Mucosa of descending colon (tissue), 3 donors: ENCODE data around the gene COMT. TPM values are rescaled to one million over a fixed set of nuclear protein-coding genes. Genes with fewer than 3 reads are reported as not detected.

ENCODE experiments used
- ATAC-seq: fragments of 200-7000 bp; cut with Tn5 transposase; one replicate; pipeline ENCODE4 v1.9.1; 2020; ENCODE audit warnings: mild to moderate bottlenecking, moderate library complexity
- DNase-seq, 3 donors: peaks; one replicate each; pipeline ENCODE4 v3.0.0-alpha.2; 2020
- H3K36me3 ChIP-seq: fragments of 200-600 bp; one replicate; pipeline ENCODE4 v1.8.0; 2021; ENCODE audit warnings: low read depth, mild to moderate bottlenecking
- H3K4me1 ChIP-seq: fragments of 200-600 bp; one replicate; pipeline ENCODE4 v1.8.0; 2021; ENCODE audit warnings: low read depth, mild to moderate bottlenecking
- H3K4me3 ChIP-seq: fragments of 200-600 bp; one replicate; pipeline ENCODE4 v1.8.0; 2021; ENCODE audit warnings: mild to moderate bottlenecking
- H3K9me3 ChIP-seq: fragments of 200-600 bp; one replicate; pipeline ENCODE4 v1.8.0; 2021; ENCODE audit warnings: mild to moderate bottlenecking
- intact Hi-C, 2 donors: fragments of 100-400 bp; cut with DNase I in 1 of 2; cut with micrococcal nuclease in 1 of 2; formaldehyde crosslinking; loops; one replicate each; pipeline versions ENCODE4 v1.11.0 to v1.11.1; 2022; cut with DNase I, micrococcal nuclease
- long read RNA-seq, 2 donors: library from polyadenylated mRNA; unstranded; transcript quantifications; one replicate each; pipeline ENCODE4 v2.0.0, GENCODE V29; 2019 to 2021
- total RNA-seq, 3 donors: library from RNA; stranded (reverse); fragmentation: NEBNext Ultra II Directional in 2 of 3; extraction: Animal tissue kit (Norgen Biotek cat#: 25700) in 2 of 3; gene quantifications; one replicate each; pipeline versions ENCODE4 v1.2.1 to v1.2.4, GENCODE V29; 2021 to 2023
- TF ChIP-seq, protein P1 (sequence below): fragments of 200-600 bp; IDR thresholded peaks from one replicate; pipeline ENCODE4 v1.8.0; 2022; ENCODE audit warnings: antibody characterized with exemption, mild to moderate bottlenecking
- donor health status: DM: no; HTN: no; CAD: no; lungs with moderate emphysema.
- donor health status: DM: no; HTN: no; CAD: no.
- donor health status: DM: no; HTN: yes; CAD: no.

Gene COMT
- total RNA-seq: 10 to 100 TPM; 61.2 to 88.7 (median 70.7) TPM
- long read RNA-seq, donor 1, transcript COMT-202 (6 exons, 2,437 nt): major isoform, 76 of 118 reads
- long read RNA-seq, donor 1, transcript COMT-209 (4 exons, 1,035 nt): minor isoform, 19 of 118 reads
- long read RNA-seq, donor 1, partial matches to known transcripts: 13 of 118 reads
- long read RNA-seq, donor 1, other reads (novel, unspliced or antisense): 8 of 118 reads
- long read RNA-seq, donor 2, transcript COMT-202 (6 exons, 2,437 nt): minor isoform, 17 of 98 reads
- long read RNA-seq, donor 2, transcript COMT-209 (4 exons, 1,035 nt): major isoform, 76 of 98 reads
- long read RNA-seq, donor 2, partial matches to known transcripts: 2 of 98 reads
- long read RNA-seq, donor 2, other reads (novel, unspliced or antisense): 3 of 98 reads

DNA sequence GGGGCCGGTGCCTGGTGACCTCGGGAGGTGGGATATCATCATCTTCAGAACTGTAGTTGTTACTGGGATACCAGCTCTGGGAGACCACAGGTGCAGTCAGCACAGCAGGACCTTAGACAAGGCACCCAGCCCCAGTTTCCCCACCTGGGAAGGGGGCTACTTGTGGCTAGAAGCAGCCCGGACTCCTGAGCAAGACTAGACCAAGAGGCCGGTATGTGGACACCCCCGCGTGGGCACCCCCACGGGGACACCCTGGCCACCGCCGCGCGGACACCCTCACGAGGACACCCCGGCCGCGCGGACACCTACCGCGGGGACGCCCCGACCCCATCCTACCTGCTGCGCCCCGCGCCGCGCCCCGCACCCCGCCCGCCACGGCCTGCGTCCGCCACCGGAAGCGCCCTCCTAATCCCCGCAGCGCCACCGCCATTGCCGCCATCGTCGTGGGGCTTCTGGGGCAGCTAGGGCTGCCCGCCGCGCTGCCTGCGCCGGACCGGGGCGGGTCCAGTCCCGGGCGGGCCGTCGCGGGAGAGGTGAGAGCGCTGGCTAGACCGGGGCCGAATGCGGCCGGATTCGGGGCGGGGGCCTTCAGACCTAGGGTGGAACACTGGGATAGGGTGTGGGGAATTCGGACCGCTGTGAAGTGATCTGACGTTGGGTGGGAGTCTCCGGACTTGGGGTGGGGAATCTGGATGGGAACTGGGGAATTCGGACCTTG lies at the start of gene COMT, which contains the start of gene TXNRD2:
TSS of gene COMT (plus strand) at position 408 of the 718 bp plus-strand sequence. CDS start 20,755 bp downstream, outside the sequence.
TSS of gene TXNRD2 (minus strand) at position 454 of the 718 bp plus-strand sequence. CDS start at position 439, 15 bp downstream.
- Histone ChIP-seq H3K36me3 (no peaks in the 10 kb centered on the region), H3K9me3 (no peaks in the 10 kb centered on the region), H3K4me1 (peaks cover 20% of the 10 kb centered on the region), H3K4me3 (peak within 1 kb of the TSS; percentile 64)
- intact Hi-C loops: no loop called here
- TF ChIP-seq, protein P1, sequence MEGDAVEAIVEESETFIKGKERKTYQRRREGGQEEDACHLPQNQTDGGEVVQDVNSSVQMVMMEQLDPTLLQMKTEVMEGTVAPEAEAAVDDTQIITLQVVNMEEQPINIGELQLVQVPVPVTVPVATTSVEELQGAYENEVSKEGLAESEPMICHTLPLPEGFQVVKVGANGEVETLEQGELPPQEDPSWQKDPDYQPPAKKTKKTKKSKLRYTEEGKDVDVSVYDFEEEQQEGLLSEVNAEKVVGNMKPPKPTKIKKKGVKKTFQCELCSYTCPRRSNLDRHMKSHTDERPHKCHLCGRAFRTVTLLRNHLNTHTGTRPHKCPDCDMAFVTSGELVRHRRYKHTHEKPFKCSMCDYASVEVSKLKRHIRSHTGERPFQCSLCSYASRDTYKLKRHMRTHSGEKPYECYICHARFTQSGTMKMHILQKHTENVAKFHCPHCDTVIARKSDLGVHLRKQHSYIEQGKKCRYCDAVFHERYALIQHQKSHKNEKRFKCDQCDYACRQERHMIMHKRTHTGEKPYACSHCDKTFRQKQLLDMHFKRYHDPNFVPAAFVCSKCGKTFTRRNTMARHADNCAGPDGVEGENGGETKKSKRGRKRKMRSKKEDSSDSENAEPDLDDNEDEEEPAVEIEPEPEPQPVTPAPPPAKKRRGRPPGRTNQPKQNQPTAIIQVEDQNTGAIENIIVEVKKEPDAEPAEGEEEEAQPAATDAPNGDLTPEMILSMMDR: no peak
- ATAC-seq (peak; percentile 96), DNase-seq (peak; percentile 76 to 88 (median 83))

DNA sequence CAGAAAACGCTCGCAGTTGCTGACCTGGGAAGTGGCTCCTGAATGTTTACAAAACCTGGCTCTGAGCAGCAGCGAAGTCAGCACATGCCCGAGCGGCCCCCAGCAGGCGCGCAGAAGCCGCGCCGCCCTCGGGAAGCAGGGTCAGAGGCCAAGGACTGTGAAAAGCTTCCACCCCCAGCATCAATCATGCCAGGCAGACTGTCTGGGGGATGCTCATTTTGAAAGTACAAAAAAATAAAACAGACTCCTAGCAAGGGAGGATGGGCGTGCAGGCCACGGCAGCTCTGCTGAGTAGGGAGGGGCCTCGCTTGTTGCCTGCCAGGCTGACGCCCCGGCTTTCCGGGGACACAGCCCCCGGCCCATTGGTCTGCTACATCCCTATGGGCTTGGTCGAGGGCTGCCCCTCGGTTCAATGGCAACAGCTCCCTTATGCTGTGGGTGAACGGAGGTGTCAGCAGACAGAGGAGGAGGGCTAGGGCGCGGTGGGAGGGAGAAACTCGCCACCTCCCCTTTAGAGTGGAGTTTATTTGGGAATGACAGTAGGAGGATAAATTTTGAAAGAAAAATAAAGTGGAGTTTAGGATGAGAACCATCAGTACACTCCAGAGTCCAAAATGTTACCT lies 49.2 kb upstream of the COMT start:
- TF ChIP-seq, protein P1: no peak
- Histone ChIP-seq H3K4me1 (no peaks in the 10 kb centered on the region), H3K4me3 (no peak overlapping the region), H3K36me3 (no peaks in the 10 kb centered on the region), H3K9me3 (no peaks in the 10 kb centered on the region)
- DNase-seq: peak in 1 of 3 donors; percentile 63
- ATAC-seq: peak; percentile 36
- intact Hi-C loops: no loop called here

DNA sequence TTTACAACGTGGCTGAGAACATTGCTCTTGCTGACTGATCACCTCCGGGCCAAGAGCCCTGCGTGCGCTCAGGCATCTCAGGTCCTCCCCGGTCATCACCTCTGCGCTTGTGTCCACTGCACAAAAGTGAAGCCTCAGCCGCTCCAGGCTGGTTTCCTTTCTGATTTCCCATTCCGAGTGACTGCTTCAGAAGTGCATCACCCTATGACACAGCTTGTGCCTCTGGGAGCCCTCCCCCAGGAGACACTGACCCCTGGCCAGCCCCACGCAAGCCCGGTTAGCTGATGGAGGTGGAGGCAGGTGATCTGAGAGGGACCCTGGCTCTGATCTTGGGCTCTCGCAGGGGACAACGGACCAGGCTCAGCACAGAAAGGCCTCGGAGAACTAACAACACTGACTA lies 48.6 kb upstream of the COMT start:
- intact Hi-C loops: no loop called here
- H3K9me3 ChIP-seq: no peaks in the 10 kb centered on the region
- TF ChIP-seq, protein P1: no peak
- H3K36me3 ChIP-seq: no peaks in the 10 kb centered on the region
- no peak for ATAC-seq
- no peaks in the 10 kb centered on the region for H3K4me1 ChIP-seq
- no peak for DNase-seq
- H3K4me3 ChIP-seq: no peak overlapping the region

DNA sequence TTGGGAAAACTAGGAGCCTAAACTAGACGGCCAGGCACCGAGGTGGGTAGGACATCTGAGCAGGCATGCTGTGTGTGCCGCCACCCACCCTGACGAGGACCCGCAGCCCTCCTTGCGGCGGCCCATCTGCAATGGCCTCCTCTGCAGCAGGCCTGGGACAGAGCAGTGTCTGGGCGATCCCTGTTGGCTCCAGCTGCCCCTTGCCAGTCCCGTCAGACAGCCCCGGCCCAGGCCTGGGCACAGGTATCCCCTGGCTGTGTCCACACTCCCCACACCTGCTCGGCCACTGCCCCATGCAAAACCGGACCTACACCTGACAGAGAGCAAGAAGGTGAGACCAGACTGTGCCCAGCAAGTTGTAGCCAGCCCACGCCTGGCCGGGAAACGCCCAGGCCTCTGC lies 48.2 kb upstream of the COMT start:
- intact Hi-C loops: no loop called here
- ATAC-seq (no peak), DNase-seq (peak in 1 of 3 donors; percentile 48)
- no peaks in the 10 kb centered on the region for H3K9me3 ChIP-seq
- H3K4me3 ChIP-seq: no peak overlapping the region
- TF ChIP-seq, protein P1: no peak
- H3K4me1 ChIP-seq: no peaks in the 10 kb centered on the region
- no peaks in the 10 kb centered on the region for H3K36me3 ChIP-seq

DNA sequence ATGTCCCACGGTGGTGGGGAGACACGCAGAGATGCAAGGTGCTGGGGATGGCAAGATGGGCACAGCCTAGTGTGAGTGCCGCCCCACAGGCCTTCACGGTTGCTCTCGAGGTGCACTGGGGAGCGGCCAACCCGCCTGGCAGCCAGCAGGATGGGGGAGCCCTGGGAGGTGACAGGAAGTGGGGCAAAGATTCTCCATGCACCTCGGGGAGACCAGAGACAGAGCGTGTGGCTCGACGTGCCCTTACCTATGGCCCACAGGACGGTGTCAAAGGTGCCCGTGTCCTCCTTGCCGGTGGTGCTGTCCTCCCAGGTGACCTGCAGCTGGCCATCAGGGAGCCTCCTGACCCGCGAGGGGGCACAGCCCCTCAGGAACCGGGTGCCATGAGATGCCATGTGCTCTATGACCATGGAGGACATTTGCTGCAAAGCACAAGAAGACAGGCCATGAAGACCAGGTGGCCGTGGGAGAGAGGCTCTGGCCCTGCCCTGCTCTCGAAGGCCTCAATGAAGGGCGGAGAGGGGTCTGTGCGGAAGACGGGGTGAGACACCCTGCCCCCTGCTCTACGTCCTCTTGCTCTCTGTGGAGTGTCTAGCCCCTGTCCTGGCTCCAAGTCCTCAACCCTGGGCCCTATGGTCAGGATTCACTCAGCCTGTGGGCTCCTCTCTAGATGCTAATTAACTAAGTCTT lies 46.3 kb upstream of the COMT start:
- Histone ChIP-seq H3K36me3 (no peaks in the 10 kb centered on the region), H3K4me3 (no peak overlapping the region), H3K4me1 (no peaks in the 10 kb centered on the region), H3K9me3 (no peaks in the 10 kb centered on the region)
- TF ChIP-seq, protein P1: no peak
- ATAC-seq: no peak
- intact Hi-C loops: no loop called here
- DNase-seq: peak in 1 of 3 donors; percentile 45
